KMS-11 (cell line): ENCODE data around the gene NUMA1.

Source experiments
- H2AFZ ChIP-seq: fragments of 200-600 bp; sonication (generic); 2 replicates; pipeline ENCODE4 v1.6.1; 2016; ENCODE audit warnings: antibody characterized with exemption, mixed run types, low read depth
- H3K27ac ChIP-seq: fragments of 200-600 bp; sonication (generic); 2 replicates; pipeline ENCODE4 v1.6.1; 2016; ENCODE audit warnings: mild to moderate bottlenecking, mixed run types
- H3K27me3 ChIP-seq: fragments of 200-600 bp; sonication (generic); 2 replicates; pipeline ENCODE4 v1.6.1; 2017; ENCODE audit warnings: mild to moderate bottlenecking, low read depth, mixed run types, moderate library complexity; ENCODE audit not compliant: insufficient read depth
- H3K36me3 ChIP-seq: fragments of 200-600 bp; sonication (generic); 2 replicates; pipeline ENCODE4 v1.6.1; 2017; ENCODE audit warnings: mild to moderate bottlenecking, mixed run types; ENCODE audit not compliant: insufficient read depth
- H3K4me1 ChIP-seq: fragments of 200-600 bp; sonication (generic); 2 replicates; pipeline ENCODE4 v1.6.1; 2016; ENCODE audit warnings: mild to moderate bottlenecking, low read depth, mixed run types; ENCODE audit not compliant: poor library complexity, severe bottlenecking
- H3K4me2 ChIP-seq: fragments of 200-600 bp; sonication (generic); 2 replicates; pipeline ENCODE4 v1.7.0; 2016; ENCODE audit warnings: mild to moderate bottlenecking, mixed run types
- H3K4me3 ChIP-seq: fragments of 200-600 bp; sonication (generic); IDR thresholded peaks from 2 replicates; pipeline ENCODE4 v1.6.1; 2017; ENCODE audit warnings: low read depth, low read length, mixed read lengths; ENCODE audit not compliant: insufficient read depth
- H3K79me2 ChIP-seq: fragments of 200-600 bp; sonication (generic); 2 replicates; pipeline ENCODE4 v1.6.1; 2016; ENCODE audit warnings: low read depth, mixed run types; ENCODE audit not compliant: insufficient read depth
- H3K9ac ChIP-seq: fragments of 200-600 bp; sonication (generic); 2 replicates; pipeline ENCODE4 v1.6.1; 2016; ENCODE audit warnings: mild to moderate bottlenecking, mixed run types
- H4K20me1 ChIP-seq: fragments of 200-600 bp; sonication (generic); 2 replicates; pipeline ENCODE4 v1.6.1; 2016; ENCODE audit warnings: mild to moderate bottlenecking, mixed run types; ENCODE audit not compliant: insufficient read depth
- TF ChIP-seq, protein P1 (sequence below): fragments of 200-600 bp; sonication (generic); conservative IDR thresholded peaks from 2 replicates; pipeline ENCODE4 v1.6.1; 2017; ENCODE audit warnings: low read depth, mild to moderate bottlenecking, antibody characterized with exemption, low read length, moderate library complexity, mixed read lengths

NUMA1 gene

DNA sequence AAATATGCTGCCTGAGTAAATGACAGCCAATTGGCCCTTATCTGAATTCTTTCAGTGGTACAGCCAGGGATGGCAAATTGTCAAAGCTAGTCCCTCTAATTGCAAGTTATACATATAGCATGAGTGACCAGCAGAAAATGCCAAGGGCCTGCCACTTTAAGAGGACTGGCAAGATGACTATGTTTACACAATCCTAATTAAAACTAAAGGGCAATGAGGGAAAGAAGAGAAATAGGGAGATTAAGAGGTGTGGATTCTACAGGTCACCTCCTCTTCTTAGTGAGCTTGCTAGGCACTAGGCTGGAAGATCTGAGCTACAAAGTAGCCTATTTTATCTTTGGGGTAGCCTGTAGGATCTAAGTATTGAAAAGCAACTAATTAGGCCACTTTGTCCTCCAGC lies 13.5 kb downstream of the NUMA1 start:
- H3K27me3 ChIP-seq: no peaks in the 10 kb centered on the region
- no peak overlapping the region for H3K27ac ChIP-seq
- no peak overlapping the region for H3K4me2 ChIP-seq
- peaks cover 40% of the 10 kb centered on the region for H3K79me2 ChIP-seq
- peaks cover 45% of the 10 kb centered on the region for H3K4me1 ChIP-seq
- H4K20me1 ChIP-seq: no peaks in the 10 kb centered on the region
- H3K4me3 ChIP-seq: no peak overlapping the region
- H3K36me3 ChIP-seq: no peaks in the 10 kb centered on the region
- H2AFZ ChIP-seq: no peak overlapping the region
- no peak overlapping the region for H3K9ac ChIP-seq
- TF ChIP-seq, protein P1, sequence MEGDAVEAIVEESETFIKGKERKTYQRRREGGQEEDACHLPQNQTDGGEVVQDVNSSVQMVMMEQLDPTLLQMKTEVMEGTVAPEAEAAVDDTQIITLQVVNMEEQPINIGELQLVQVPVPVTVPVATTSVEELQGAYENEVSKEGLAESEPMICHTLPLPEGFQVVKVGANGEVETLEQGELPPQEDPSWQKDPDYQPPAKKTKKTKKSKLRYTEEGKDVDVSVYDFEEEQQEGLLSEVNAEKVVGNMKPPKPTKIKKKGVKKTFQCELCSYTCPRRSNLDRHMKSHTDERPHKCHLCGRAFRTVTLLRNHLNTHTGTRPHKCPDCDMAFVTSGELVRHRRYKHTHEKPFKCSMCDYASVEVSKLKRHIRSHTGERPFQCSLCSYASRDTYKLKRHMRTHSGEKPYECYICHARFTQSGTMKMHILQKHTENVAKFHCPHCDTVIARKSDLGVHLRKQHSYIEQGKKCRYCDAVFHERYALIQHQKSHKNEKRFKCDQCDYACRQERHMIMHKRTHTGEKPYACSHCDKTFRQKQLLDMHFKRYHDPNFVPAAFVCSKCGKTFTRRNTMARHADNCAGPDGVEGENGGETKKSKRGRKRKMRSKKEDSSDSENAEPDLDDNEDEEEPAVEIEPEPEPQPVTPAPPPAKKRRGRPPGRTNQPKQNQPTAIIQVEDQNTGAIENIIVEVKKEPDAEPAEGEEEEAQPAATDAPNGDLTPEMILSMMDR: no peak

DNA sequence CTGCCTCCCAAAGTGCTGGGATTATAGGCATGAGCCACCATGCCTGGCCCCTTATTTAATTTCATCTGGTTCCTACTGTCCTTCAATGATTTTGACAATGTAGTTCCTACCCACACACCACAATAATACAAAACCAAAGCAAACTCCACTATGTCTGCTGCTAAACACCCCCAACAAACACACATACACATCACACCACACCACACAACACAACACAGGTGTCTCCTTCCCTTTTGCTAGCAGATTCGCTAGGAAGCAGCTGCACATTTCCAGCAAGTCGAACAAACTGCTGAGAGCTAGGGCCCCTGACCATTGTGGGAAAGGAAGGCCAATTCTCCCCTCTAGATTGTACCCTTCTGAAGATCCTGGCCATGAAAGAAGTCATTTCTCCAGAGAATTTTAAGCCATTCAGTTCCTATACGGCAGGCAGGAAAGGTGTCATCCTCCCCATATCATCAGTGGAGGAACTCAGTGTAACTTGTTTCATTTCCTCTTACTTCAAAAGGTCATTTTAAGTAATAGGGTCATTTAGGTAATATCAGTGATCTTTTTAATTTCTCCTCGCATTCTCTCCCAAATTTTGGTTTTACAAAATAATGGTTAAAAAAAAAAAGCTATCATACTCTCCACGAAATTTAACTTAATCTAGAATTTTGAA lies 18.5 kb downstream of the NUMA1 start:
- H3K36me3 ChIP-seq: no peaks in the 10 kb centered on the region
- no peak overlapping the region for H3K4me2 ChIP-seq
- H2AFZ ChIP-seq: no peak overlapping the region
- H4K20me1 ChIP-seq: no peaks in the 10 kb centered on the region
- no peak overlapping the region for H3K9ac ChIP-seq
- H3K27me3 ChIP-seq: no peaks in the 10 kb centered on the region
- H3K27ac ChIP-seq: no peak overlapping the region
- TF ChIP-seq, protein P1: no peak
- H3K79me2 ChIP-seq: peaks cover 24% of the 10 kb centered on the region; the same call in 1 of the 2 replicates
- H3K4me1 ChIP-seq: no peaks in the 10 kb centered on the region
- H3K4me3 ChIP-seq: no peak overlapping the region

DNA sequence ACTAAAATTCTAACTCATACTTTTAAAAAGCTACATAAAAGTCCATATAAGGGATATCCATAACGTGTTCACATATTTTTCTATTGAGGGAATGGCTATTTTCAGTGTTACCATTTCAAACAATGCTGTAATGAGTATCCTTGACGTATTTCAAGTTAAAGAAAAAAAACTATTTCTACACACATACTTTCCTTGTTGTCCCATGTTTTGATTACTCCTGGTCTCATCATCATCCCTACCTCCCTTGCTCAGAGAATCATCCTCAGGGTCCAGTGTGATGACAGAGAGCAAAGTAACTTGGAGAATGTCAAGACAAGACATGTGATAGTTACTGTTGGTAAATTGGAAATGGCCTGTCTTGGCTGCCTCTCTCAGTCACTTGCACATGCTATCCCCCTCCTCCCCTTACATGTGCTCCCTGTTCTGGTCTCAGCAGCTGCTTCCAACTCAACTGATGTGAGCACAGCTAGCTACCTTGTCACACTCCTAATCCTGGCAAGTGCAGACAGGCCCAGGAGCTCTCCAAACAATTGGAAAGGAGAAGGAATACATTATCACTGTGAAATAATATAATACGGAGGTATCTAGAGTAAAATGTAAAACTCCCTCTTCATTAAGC lies 21.8 kb downstream of the NUMA1 start:
- no peak overlapping the region for H3K27ac ChIP-seq
- TF ChIP-seq, protein P1: no peak
- H3K36me3 ChIP-seq: no peaks in the 10 kb centered on the region
- H3K4me1 ChIP-seq: no peaks in the 10 kb centered on the region
- H4K20me1 ChIP-seq: no peaks in the 10 kb centered on the region
- H3K9ac ChIP-seq: no peak overlapping the region
- H3K4me2 ChIP-seq: no peak overlapping the region
- no peak overlapping the region for H3K4me3 ChIP-seq
- H3K79me2 ChIP-seq: peaks cover 41% of the 10 kb centered on the region; the same call in 1 of the 2 replicates
- H2AFZ ChIP-seq: no peak overlapping the region
- no peaks in the 10 kb centered on the region for H3K27me3 ChIP-seq

DNA sequence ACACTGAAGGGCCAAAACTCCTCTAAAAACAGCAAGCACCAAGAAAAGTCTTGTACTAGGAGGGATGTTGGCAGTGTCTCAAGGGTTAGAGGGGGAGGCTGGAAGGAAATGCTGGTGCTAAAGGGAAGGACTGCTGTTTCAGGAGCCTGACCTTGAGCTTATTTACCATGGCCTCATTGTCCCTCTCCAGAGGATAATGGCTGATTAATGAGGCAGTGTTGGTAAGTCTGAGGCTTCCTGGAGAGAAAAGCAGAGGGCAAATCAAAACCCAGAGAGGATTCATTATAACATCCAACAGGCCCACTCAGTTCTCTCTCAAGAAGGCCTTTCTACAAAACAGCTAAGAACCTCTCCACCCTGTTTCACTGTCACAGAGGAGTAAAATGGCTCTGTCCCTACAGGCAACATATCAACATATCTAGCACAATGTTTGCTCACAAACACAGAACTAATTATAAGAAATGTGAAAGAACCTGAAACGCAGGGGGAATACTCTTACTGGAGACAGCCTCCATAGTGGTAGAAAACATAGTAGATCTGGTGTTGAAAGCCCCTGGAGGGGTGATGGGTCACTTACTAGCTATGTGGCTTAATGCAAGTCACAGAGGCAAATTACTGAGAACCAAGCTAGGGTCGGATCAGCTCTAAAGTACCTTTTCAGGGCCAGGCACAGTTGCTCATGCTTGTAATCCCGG lies 31.4 kb downstream of the NUMA1 start:
- no peaks in the 10 kb centered on the region for H4K20me1 ChIP-seq
- H3K27me3 ChIP-seq: no peaks in the 10 kb centered on the region
- no peak overlapping the region for H2AFZ ChIP-seq
- H3K27ac ChIP-seq: no peak overlapping the region
- TF ChIP-seq, protein P1: no peak
- no peak overlapping the region for H3K9ac ChIP-seq
- H3K4me3 ChIP-seq: no peak overlapping the region
- H3K4me1 ChIP-seq: peaks cover 10% of the 10 kb centered on the region
- H3K4me2 ChIP-seq: no peak overlapping the region
- peaks cover 33% of the 10 kb centered on the region; the same call in 1 of the 2 replicates for H3K79me2 ChIP-seq
- H3K36me3 ChIP-seq: peaks cover 3% of the 10 kb centered on the region; the same call in 1 of the 2 replicates
